Stomach (tissue), 4 donors: ENCODE results near the gene KRT15.

ENCODE experiments used
- CTCF ChIP-seq, 7 experiments: fragments of 450-650 bp in 4 of 7; fragments of 200-600 bp in 3 of 7; sonication (generic) in 3 of 7; IDR thresholded peaks; one replicate each; pipeline ENCODE4 v1.5.1; 2016 to 2019; ENCODE audit warnings: antibody characterized with exemption in 7 of 7, control low read depth in 2 of 7, mild to moderate bottlenecking in 1 of 7
- EP300 ChIP-seq: sonication (generic); formaldehyde crosslinking; IDR thresholded peaks from one replicate; pipeline ENCODE4 v1.6.1; 2017; ENCODE audit warnings: antibody characterized with exemption
- POLR2A ChIP-seq, 4 donors: fragments of 450-650 bp; IDR thresholded peaks; one replicate each; pipeline ENCODE4 v1.6.1; 2016; ENCODE audit warnings: antibody characterized with exemption in 4 of 4, control low read depth in 2 of 4, mild to moderate bottlenecking in 1 of 4, moderate library complexity in 1 of 4
- POLR2AphosphoS5 ChIP-seq, 3 donors: sonication (generic); formaldehyde crosslinking; IDR thresholded peaks; one replicate each; pipeline ENCODE4 v1.6.1; 2016; ENCODE audit warnings: antibody characterized with exemption in 3 of 3

GRCh38 chr17:41480581-41480980, 38.1 kb downstream of the KRT15 start:
- no peak for TF ChIP-seq CTCF (IDR thresholded peaks at IDR 0.05)
- TF ChIP-seq POLR2A (IDR thresholded peaks at IDR 0.05), result no peak
- no peak for TF ChIP-seq POLR2AphosphoS5 (IDR thresholded peaks at IDR 0.05)
- TF ChIP-seq EP300, result no peak
